Prostate gland (tissue), 2 donors: ENCODE results near the gene SMPD2. TPM values are rescaled to one million over a fixed set of nuclear protein-coding genes. Genes with fewer than 3 reads are reported as not detected.

Experiments used
- DNase-seq: peaks from one replicate; pipeline ENCODE4 v3.0.0-alpha.2; 2019; ENCODE audit warnings: low spot score
- H3K27ac ChIP-seq, 2 donors: fragments of 200-600 bp; sonication (generic); 2 replicates each; pipeline ENCODE4 v1.5.1; 2017 to 2019
- H3K27me3 ChIP-seq: fragments of 200-600 bp; sonication (generic); replicated peaks from 2 replicates; pipeline ENCODE4 v1.5.1; 2019; ENCODE audit not compliant: insufficient read depth
- H3K36me3 ChIP-seq, 2 donors: fragments of 200-600 bp; sonication (generic); 1 replicate in 1 of 2; 2 replicates in 1 of 2; pipeline versions ENCODE4 v1.5.1 to v1.8.1; 2017 to 2019
- H3K4me1 ChIP-seq: fragments of 200-600 bp; sonication (generic); replicated peaks from 2 replicates; pipeline ENCODE4 v1.5.1; 2019
- H3K4me3 ChIP-seq, 2 donors: fragments of 200-600 bp; sonication (generic); 2 replicates each; pipeline ENCODE4 v1.5.1; 2017 to 2019
- H3K9me3 ChIP-seq: fragments of 200-600 bp; sonication (generic); 2 replicates; pipeline ENCODE4 v1.5.1; 2017
- POLR2A ChIP-seq: fragments of 450-650 bp; IDR thresholded peaks from one replicate; pipeline ENCODE4 v1.6.1; 2016; ENCODE audit warnings: antibody characterized with exemption, mild to moderate bottlenecking
- POLR2AphosphoS5 ChIP-seq: sonication (generic); formaldehyde crosslinking; IDR thresholded peaks from one replicate; pipeline ENCODE4 v1.6.1; 2017; ENCODE audit warnings: antibody characterized with exemption
- WGBS: methylation state at CpG from one replicate; pipeline ENCODE4 v1.1.5; 2018; 5-methylcytosine and 5-hydroxymethylcytosine counted together
- intact Hi-C: fragments of 100-400 bp; cut with DNase I; formaldehyde crosslinking; loops from one replicate; pipeline ENCODE4 v1.14.2; 2022
- total RNA-seq, 2 donors: library from RNA; depleted of rRNA; stranded (reverse); fragments of >200 nt; gene quantifications; one replicate each; pipeline ENCODE4 v1.1.0, GENCODE V29; 2016
- TF ChIP-seq, protein P1 (sequence below), 4 experiments: fragments of 200-600 bp in 2 of 4; fragments of 450-650 bp in 2 of 4; sonication (generic) in 2 of 4; IDR thresholded peaks; 1 replicate in 3 of 4; 2 replicates in 1 of 4; pipeline ENCODE4 v1.5.1; 2016 to 2019; ENCODE audit warnings: antibody characterized with exemption in 4 of 4, mild to moderate bottlenecking in 2 of 4, moderate library complexity in 2 of 4

The SMPD2 gene
- total RNA-seq, 2 donors from 2014 or later, result 10.2 to 24.2 TPM

DNA sequence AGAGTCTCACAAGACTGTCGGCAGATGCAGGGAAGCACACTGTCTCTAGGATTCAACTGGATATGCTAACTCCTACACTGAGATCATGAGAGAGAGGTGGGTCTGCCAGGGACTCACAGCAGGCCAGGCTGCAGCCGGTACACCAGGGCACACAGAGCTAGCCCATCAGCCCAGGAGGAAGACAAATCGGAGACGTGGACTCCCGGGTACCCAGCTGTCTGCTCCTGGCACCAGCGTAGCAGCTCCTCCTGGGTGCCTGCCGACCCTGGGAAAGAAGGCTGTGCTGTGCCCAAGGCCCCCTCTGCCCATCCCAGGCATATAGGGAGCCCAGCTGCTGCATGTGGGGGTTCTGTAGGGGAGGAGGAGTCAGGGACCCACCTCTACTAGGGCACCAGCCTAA lies 8.1 kb downstream of the SMPD2 start:
- peaks cover 0 to 10% of the 10 kb centered on the region in 2 donors for H3K36me3 ChIP-seq
- intact Hi-C loops, result no loop called here
- 85% methylated on average over 7 of the region's 7 CpGs for WGBS

DNA sequence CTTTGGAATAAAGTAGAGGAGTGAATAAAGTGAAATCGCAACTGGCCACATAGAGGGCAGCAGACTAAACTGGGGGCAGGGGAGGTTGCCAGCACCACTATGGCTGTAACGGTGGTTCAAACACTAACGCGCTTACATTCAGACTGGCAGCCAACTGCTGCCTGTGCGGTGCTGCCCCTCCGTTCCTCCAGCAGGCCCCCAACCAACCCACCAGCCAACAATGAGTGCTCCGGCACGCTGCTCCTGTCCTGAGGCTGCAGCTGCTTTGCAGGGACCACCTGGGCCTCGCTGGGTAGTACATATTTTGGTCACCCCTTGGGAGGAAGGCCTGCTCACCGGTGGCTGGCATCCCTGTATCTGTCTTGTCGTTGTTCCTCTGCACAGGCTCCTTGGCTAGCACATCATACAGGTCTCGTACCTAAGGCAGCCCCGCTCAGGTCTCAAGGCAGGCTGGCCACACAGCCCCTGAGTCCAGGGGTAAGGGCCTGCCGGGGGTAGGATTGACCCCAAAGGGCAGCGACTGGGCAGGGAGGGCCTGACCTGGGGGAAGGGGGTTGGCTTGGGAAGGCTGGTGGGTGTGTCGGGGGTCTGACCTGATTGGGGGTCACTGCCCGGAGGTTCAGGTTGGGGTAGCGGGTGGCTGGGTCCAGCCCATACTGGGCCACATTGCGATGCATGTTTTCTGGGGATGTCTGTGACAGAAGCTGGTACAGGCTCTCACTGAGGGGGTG lies 8.7 kb downstream of the SMPD2 start:
- H3K36me3 ChIP-seq, result peaks cover 0 to 10% of the 10 kb centered on the region in 2 donors
- H3K9me3 ChIP-seq, result no peaks in the 10 kb centered on the region
- H3K27ac ChIP-seq, result no peak overlapping the region
- no peak for DNase-seq
- H3K4me1 ChIP-seq, result no peaks in the 10 kb centered on the region
- H3K27me3 ChIP-seq, result no peaks in the 10 kb centered on the region
- TF ChIP-seq, protein P1, sequence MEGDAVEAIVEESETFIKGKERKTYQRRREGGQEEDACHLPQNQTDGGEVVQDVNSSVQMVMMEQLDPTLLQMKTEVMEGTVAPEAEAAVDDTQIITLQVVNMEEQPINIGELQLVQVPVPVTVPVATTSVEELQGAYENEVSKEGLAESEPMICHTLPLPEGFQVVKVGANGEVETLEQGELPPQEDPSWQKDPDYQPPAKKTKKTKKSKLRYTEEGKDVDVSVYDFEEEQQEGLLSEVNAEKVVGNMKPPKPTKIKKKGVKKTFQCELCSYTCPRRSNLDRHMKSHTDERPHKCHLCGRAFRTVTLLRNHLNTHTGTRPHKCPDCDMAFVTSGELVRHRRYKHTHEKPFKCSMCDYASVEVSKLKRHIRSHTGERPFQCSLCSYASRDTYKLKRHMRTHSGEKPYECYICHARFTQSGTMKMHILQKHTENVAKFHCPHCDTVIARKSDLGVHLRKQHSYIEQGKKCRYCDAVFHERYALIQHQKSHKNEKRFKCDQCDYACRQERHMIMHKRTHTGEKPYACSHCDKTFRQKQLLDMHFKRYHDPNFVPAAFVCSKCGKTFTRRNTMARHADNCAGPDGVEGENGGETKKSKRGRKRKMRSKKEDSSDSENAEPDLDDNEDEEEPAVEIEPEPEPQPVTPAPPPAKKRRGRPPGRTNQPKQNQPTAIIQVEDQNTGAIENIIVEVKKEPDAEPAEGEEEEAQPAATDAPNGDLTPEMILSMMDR (IDR thresholded peaks at IDR 0.05), result no peak
- TF ChIP-seq POLR2A (no peak), POLR2AphosphoS5 (no peak)
- H3K4me3 ChIP-seq, result no peak overlapping the region
- intact Hi-C loops, result no loop called here
- 89% methylated on average over 19 of the region's 19 CpGs for WGBS

More for the DNA sequence above, 8.1 kb downstream of the SMPD2 start:
- no peak for DNase-seq
- no peaks in the 10 kb centered on the region for H3K9me3 ChIP-seq
- no peak overlapping the region for H3K27ac ChIP-seq
- no peaks in the 10 kb centered on the region for H3K4me1 ChIP-seq
- no peaks in the 10 kb centered on the region for H3K27me3 ChIP-seq
- no peak overlapping the region for H3K4me3 ChIP-seq
- TF ChIP-seq POLR2AphosphoS5 (no peak), POLR2A (no peak)

DNA sequence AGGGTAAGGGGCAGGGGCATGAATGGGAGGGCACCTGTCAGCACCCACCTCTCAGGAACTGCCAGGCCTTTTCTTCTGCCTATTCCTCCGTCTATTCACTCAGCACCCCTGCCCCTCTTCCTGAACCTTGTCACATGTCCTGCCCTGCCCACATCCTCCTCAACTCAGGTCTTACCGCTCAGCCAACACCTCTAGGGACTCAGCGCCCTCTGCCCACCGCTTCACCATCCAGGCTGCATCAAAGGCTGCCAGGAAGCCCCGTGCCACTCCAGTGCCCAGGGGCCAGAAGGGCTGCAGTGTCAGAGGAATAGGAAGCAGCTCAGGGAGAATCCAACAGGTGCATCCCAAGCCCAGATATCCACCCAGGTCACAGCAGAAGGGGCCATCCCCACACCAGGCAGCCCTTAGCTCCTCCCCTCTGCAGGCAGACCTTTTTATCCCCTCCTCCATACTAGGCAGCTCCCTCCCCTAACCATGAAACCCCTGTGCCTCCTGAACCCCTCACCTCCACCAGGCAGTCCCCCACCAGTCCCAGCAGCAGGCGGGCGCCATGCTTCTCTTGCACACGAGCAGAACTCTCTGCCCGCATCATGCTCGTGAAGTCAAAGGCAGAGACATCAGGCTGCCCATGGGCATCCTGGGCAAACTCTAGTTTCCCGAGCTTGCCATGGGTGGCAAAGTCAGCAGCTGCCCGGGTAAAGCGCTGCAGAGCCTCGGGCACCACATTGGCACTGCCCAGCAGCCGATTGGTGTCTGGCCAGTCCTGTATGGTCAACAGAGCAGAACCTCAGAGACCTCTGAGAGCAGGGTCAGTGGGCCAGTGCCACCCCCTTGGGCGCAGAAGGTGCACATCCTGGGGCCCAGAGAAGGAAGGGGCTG lies 9.5 kb downstream of the SMPD2 start:
- Histone ChIP-seq H3K36me3 (peaks cover 0 to 10% of the 10 kb centered on the region in 2 donors), H3K9me3 (no peaks in the 10 kb centered on the region), H3K27me3 (no peaks in the 10 kb centered on the region), H3K4me1 (no peaks in the 10 kb centered on the region), H3K27ac (no peak overlapping the region), H3K4me3 (no peak overlapping the region)
- TF ChIP-seq POLR2AphosphoS5 (no peak), POLR2A (no peak)
- TF ChIP-seq, protein P1 (IDR thresholded peaks at IDR 0.05), result no peak
- 84% methylated on average over 16 of the region's 16 CpGs for WGBS
- no peak for DNase-seq
- intact Hi-C loops, result no loop called here

DNA sequence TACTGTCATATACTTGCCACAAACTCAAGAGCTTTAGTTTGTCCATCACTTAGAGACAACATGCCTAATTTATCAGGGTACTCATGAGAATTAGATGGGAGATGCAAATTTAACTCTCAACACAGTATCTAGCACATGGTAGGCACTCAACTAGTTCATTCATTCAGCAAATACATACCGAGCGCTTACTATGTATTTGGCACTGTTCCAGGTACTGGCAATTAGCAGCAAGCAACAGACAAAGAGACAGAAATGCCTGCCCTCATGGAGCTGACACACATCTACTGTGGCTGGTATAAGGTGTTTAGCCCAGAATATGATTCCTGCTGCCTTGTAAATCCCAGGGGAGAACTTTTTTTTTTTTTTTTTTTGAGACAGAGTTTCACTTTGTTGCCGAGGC lies 10.3 kb downstream of the SMPD2 start:
- TF ChIP-seq POLR2A, result no peak
- TF ChIP-seq, protein P1 (IDR thresholded peaks at IDR 0.05), result no peak
- TF ChIP-seq POLR2AphosphoS5, result no peak
- Histone ChIP-seq H3K9me3 (no peaks in the 10 kb centered on the region), H3K4me3 (no peak overlapping the region), H3K27ac (no peak overlapping the region), H3K36me3 (peaks cover 0 to 4% of the 10 kb centered on the region in 2 donors), H3K4me1 (no peaks in the 10 kb centered on the region), H3K27me3 (no peaks in the 10 kb centered on the region)
- intact Hi-C loops, result no loop called here
- WGBS, result 85% methylated on average over 3 of the region's 3 CpGs
- DNase-seq, result no peak

DNA sequence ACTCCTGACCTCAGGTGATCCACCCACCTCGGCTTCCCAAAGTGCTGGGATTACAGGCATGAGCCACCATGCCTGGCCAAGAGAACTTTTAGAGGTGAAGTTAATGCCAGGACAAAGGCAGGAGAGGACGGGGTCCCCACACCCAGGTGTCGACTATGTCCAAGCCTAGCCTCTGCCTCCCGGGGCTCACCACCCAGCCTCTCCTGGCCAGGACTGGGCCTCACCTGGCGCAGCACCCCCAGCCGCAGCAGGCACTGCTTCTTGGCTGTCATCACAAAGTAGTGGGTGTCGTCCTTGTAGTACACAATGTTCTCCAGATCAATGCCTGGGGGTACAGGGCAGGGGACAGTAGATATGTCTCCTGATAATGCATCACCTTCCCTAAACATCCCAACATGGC lies 10.9 kb downstream of the SMPD2 start:
- Histone ChIP-seq H3K36me3 (no peaks in the 10 kb centered on the region), H3K27ac (no peak overlapping the region), H3K27me3 (no peaks in the 10 kb centered on the region), H3K4me1 (no peaks in the 10 kb centered on the region), H3K9me3 (no peaks in the 10 kb centered on the region), H3K4me3 (no peak overlapping the region)
- TF ChIP-seq POLR2AphosphoS5 (no peak), POLR2A (no peak)
- TF ChIP-seq, protein P1 (IDR thresholded peaks at IDR 0.05), result no peak
- DNase-seq, result no peak
- intact Hi-C loops, result no loop called here
- 91% methylated on average over 7 of the region's 7 CpGs for WGBS
